Activated naive CD4-positive, alpha-beta T cell treated with anti-CD3 and anti-CD28 coated beads for 36 hours (primary cell): ENCODE measurements around the gene MLLT6. TPM values are rescaled to one million over a fixed set of nuclear protein-coding genes. Genes with fewer than 3 reads are reported as not detected.

ENCODE experiments used
- CTCF ChIA-PET: fragments of 350-600 bp; sonication (Branson Sonifier 250); formaldehyde crosslinking; loops from one replicate; lab custom pipeline; 2021; ENCODE audit warnings: antibody characterized with exemption; lab: Charles Lee
- DNase-seq: peaks from one replicate; pipeline ENCODE4 v3.0.0-alpha.2; 2020
- H3K27ac Mint-ChIP-seq: one replicate; pipeline ENCODE4 v1.8.0; 2021; ENCODE audit warnings: mild to moderate bottlenecking, mixed read lengths
- H3K27me3 Mint-ChIP-seq: one replicate; pipeline ENCODE4 v1.8.0; 2021; ENCODE audit warnings: low read depth, mixed read lengths
- H3K36me3 Mint-ChIP-seq: one replicate; pipeline ENCODE4 v1.8.0; 2021; ENCODE audit warnings: low read depth, mixed read lengths
- H3K4me1 Mint-ChIP-seq: one replicate; pipeline ENCODE4 v1.8.0; 2021; ENCODE audit warnings: low read depth, mixed read lengths
- H3K4me3 Mint-ChIP-seq: one replicate; pipeline ENCODE4 v1.8.0; 2021; ENCODE audit warnings: mild to moderate bottlenecking, moderate library complexity, mixed read lengths
- H3K9me3 Mint-ChIP-seq: one replicate; pipeline ENCODE4 v1.8.0; 2021; ENCODE audit warnings: mixed read lengths
- intact Hi-C: fragments of 100-400 bp; cut with micrococcal nuclease; formaldehyde crosslinking; loops from one replicate; pipeline ENCODE4 v1.15.1; 2023
- total RNA-seq, 2 experiments: library from RNA; stranded (reverse); gene quantifications; one replicate each; pipeline ENCODE4 v1.2.3, GENCODE V29; 2021

The MLLT6 gene
- total RNA-seq: 100 to 1,000 TPM; 170 to 177 TPM

DNA sequence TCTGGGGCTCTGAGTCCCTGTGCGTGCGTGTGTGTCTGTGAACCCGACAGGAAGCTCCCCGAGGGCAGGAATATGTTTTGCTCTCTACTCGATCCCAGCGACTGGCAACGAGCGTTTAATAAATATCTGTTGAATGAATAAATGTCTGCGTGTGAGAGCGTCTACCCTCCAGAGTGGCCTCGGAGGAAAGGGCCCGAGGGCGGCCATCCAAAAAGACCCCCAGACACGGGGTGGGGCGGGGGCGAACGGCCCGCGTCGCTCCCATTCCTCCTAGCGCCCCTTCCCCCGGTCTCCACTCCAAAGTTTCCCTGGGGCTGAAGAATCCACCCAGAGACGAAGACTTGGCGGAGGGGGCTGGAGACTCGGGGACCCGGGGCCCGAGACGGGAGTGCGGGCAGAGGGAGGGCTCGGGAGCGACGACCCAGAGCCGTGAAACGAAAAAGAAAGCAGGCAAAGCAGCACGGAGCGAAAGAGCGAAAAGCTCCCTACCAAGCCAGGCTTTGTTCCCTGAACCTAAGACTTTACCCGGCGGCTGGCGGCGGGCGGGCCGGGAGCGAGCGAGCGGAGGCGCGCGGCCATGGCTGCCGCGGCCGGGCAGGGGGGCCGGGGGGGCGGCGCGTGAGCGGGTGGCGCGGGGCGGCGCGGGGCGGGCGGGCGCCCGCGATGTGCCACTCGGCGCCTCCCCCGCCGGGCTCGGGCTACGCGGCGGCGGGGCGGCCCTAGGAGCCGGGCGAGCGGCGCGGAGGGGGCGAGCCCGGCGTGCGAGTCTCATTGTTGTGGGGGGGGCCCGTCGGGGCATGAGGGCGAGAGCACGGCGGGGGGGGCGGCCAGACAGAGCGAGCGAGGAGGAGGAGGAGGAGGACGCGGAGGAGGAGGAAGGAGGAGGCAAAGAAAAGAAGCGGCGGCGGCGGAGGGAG, at the start of gene MLLT6:
TSS of gene MLLT6 (plus strand) at position 668 of the 917 bp plus-strand sequence. CDS start 360 bp downstream, outside the sequence.
- Mint-ChIP-seq H3K9me3 (no peaks in the 10 kb centered on the region), H3K4me1 (peaks cover 43% of the 10 kb centered on the region), H3K36me3 (peaks cover 33% of the 10 kb centered on the region), H3K27me3 (no peaks in the 10 kb centered on the region), H3K4me3 (peak within 1 kb of the TSS; percentile 100), H3K27ac (peak within 1 kb of the TSS; percentile 100)
- CTCF ChIA-PET: interaction anchor here (1.0 to 1.7 kb wide), 5 partner anchors 8 to 30 kb away, joined by 3 to 7 read pairs (median 5); no protein-coding TSS in a partner anchor
- intact Hi-C loops: loop anchor here (5.0 kb wide), 1 partner anchor 1067 kb away; no protein-coding TSS in a partner anchor
- DNase-seq: peak; percentile 72

- Mint-ChIP-seq H3K9me3 (no peaks in the 10 kb centered on the region), H3K36me3 (no peaks in the 10 kb centered on the region), H3K4me3 (no peak overlapping the region), H3K4me1 (peaks cover 17% of the 10 kb centered on the region), H3K27me3 (peaks cover 27% of the 10 kb centered on the region), H3K27ac (no peak overlapping the region)
- no peak for DNase-seq
- CTCF ChIA-PET: interaction anchor here (0.6 to 1.2 kb wide), 3 partner anchors 10 to 244 kb away, joined by 3 to 4 read pairs (median 3); no protein-coding TSS in a partner anchor
- intact Hi-C loops: no loop called here
Measured at GRCh38 chr17:38656959-38657823, 47.9 kb upstream of the MLLT6 start.

GRCh38 chr17:38657824-38658740, 47.0 kb upstream of the MLLT6 start:
- no peak for DNase-seq

GRCh38 chr17:38658741-38659345, 46.2 kb upstream of the MLLT6 start:
- H3K36me3 Mint-ChIP-seq: no peaks in the 10 kb centered on the region
- peaks cover 17% of the 10 kb centered on the region for H3K4me1 Mint-ChIP-seq
- intact Hi-C loops: no loop called here
- H3K27me3 Mint-ChIP-seq: peaks cover 27% of the 10 kb centered on the region
- H3K27ac Mint-ChIP-seq: no peak overlapping the region
- no peak for DNase-seq
- no peak overlapping the region for H3K4me3 Mint-ChIP-seq
- CTCF ChIA-PET: no interaction called here
- no peaks in the 10 kb centered on the region for H3K9me3 Mint-ChIP-seq

More at GRCh38 chr17:38657824-38658740, 47.0 kb upstream of the MLLT6 start:
- Mint-ChIP-seq H3K36me3 (no peaks in the 10 kb centered on the region), H3K9me3 (no peaks in the 10 kb centered on the region), H3K4me1 (peaks cover 17% of the 10 kb centered on the region), H3K4me3 (no peak overlapping the region), H3K27me3 (peaks cover 28% of the 10 kb centered on the region), H3K27ac (no peak overlapping the region)
- intact Hi-C loops: no loop called here
- CTCF ChIA-PET: interaction anchor here (0.6 to 1.2 kb wide), 2 partner anchors 10 to 108 kb away, joined by 3 to 4 read pairs; no protein-coding TSS in a partner anchor

DNA sequence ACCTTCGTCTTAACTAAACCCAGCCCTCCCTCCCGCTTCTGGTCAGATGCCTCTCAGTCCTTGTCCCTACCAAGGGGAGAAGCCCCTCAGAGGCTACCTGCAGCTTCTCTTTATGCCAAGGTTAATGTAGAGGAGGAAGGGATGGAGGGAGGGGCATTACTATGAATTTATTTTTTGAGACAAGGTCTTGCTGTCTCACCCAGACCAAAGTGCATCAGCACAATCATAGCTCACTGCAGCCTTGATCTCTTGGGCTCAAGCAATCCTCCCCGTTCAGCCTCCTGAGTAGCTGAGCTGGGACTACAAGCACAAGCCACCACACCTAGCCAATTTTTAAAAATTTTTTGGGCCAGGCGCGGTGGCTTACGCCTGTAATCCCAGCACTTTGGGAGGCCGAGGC, 45.7 kb upstream of the MLLT6 start:
- Mint-ChIP-seq H3K4me3 (no peak overlapping the region), H3K27me3 (peaks cover 29% of the 10 kb centered on the region), H3K4me1 (peaks cover 12% of the 10 kb centered on the region), H3K36me3 (no peaks in the 10 kb centered on the region), H3K27ac (no peak overlapping the region), H3K9me3 (no peaks in the 10 kb centered on the region)
- intact Hi-C loops: no loop called here
- CTCF ChIA-PET: no interaction called here
- no peak for DNase-seq

DNA sequence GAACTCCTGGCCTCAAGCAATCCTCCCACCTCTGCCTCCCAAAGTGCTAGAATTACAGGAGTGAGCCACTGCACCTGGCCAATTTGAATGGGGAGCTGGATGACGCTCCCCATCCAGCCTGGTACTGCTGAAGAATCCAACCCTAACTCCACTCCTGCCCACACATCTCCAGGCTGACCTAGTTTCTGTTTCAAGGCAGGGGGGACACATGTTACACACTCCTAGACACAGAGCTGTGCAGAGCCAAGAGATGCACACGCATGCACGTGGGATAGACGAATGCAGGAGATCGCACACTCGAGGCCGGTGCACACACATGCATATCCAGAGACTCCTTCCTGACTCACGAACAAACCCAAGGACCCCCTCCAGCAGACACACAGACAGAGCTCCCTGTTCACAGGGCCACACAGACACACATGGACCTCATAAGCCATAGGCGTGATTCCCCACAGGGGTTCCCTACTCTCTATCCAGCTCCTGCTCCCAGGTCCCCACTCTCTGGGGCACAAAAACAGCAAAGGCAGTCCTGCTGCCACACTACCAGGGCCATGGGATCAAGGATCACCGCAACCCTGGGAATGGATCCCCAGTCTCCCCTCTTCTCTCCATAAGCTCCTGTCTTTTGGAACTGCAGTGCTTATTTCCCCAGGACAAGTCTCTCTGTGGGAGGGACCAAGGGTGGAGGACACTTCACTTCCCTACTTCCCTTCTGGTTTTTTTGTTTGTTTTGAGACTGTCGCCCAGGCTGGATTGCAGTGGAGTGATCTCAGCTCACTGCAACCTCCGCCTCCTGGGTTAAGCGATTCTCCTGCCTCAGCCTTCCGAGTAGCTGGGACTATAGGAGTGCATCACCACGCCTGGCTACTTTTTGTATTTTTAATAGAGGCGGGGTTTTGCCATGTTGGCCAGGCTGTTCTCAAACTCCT, 44.7 kb upstream of the MLLT6 start:
- H3K27ac Mint-ChIP-seq: no peak overlapping the region
- H3K27me3 Mint-ChIP-seq: peaks cover 23% of the 10 kb centered on the region
- CTCF ChIA-PET: interaction anchor here (0.7 to 1.5 kb wide), 6 partner anchors 8 to 178 kb away, joined by 3 to 5 read pairs (median 4); no protein-coding TSS in a partner anchor
- no peak overlapping the region for H3K4me3 Mint-ChIP-seq
- intact Hi-C loops: no loop called here
- no peaks in the 10 kb centered on the region for H3K9me3 Mint-ChIP-seq
- no peaks in the 10 kb centered on the region for H3K36me3 Mint-ChIP-seq
- DNase-seq: no peak
- H3K4me1 Mint-ChIP-seq: peaks cover 4% of the 10 kb centered on the region

DNA sequence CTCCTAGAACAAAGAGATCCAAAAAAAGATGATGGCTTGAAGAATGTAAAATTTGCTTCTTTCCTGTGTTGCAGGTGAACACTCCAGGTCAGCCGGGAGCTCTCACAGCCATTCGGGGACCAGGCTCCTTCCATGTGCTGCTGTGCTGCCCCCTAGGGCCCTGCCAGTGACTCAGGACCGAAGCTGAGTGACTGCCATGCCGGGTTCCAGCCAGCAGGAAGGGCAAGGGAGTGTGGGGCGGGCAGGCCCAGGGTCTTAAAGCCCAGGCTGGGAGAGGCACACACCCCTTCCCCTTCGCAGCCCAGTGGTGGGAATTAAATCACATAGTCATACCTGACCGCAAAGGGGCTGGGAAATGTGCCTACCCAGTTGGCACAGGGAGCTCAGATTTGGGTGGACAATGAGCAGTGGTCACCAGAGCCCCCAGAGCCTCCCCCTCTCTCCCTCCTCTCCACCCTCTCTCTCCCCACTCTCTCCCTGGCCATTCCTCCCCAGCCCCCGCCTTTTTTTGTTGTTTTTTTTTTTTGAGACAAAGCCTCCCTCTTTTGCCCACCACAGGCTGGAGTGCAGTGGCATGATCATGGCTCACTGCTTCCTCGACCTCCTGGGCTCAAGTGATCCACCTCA, 41.8 kb upstream of the MLLT6 start:
- intact Hi-C loops: no loop called here
- peaks cover 4% of the 10 kb centered on the region for H3K4me1 Mint-ChIP-seq

GRCh38 chr17:38663964-38664644, 41.0 kb upstream of the MLLT6 start:
- Mint-ChIP-seq H3K27ac (no peak overlapping the region), H3K4me1 (no peaks in the 10 kb centered on the region), H3K4me3 (no peak overlapping the region), H3K9me3 (no peaks in the 10 kb centered on the region), H3K36me3 (no peaks in the 10 kb centered on the region), H3K27me3 (peaks cover 25% of the 10 kb centered on the region)
- intact Hi-C loops: no loop called here
- no peak for DNase-seq
- CTCF ChIA-PET: interaction anchor here (0.5 to 7.8 kb wide), 15 partner anchors 8 to 1566 kb away, joined by 3 to 116 read pairs (median 4); partner anchors contain the start of genes EPOP and SRCIN1

More for the DNA sequence above, 41.8 kb upstream of the MLLT6 start:
- Mint-ChIP-seq H3K4me3 (no peak overlapping the region), H3K27ac (no peak overlapping the region), H3K36me3 (no peaks in the 10 kb centered on the region), H3K9me3 (no peaks in the 10 kb centered on the region), H3K27me3 (peaks cover 19% of the 10 kb centered on the region)
- DNase-seq: peak; percentile 75
- CTCF ChIA-PET: interaction anchor here (0.5 to 7.8 kb wide), 21 partner anchors 9 to 1565 kb away, joined by 3 to 116 read pairs (median 4); partner anchors contain the start of gene SRCIN1

- Mint-ChIP-seq H3K36me3 (peaks cover 5% of the 10 kb centered on the region), H3K4me1 (peaks cover 15% of the 10 kb centered on the region), H3K4me3 (no peak overlapping the region), H3K9me3 (no peaks in the 10 kb centered on the region), H3K27me3 (peaks cover 46% of the 10 kb centered on the region), H3K27ac (no peak overlapping the region)
- DNase-seq: peak; percentile 71
- CTCF ChIA-PET: interaction anchor here (0.7 to 7.8 kb wide), 27 partner anchors 10 to 577 kb away, joined by 3 to 116 read pairs (median 4); partner anchors contain the start of gene PSMB3
- intact Hi-C loops: loop anchor here (1.0 to 5.0 kb wide), 4 partner anchors 60 to 244 kb away; partner anchors contain the start of gene SRCIN1
Measured at GRCh38 chr17:38667099-38667786, 37.8 kb upstream of the MLLT6 start.
